ENCODE measurements around the gene ELP5.

ELP5 gene

GRCh38 chr17:7224661-7225111, 27.3 kb upstream of the ELP5 start:
- Histone ChIP-seq H3K27ac (no peak overlapping the region), H3K4me3 (ENCODE audit: low read depth, low read length) (no peak overlapping the region), H3K36me3 (replicated peaks) (peaks cover 65% of the 10 kb centered on the region), H3K27me3 (replicated peaks) (no peaks in the 10 kb centered on the region)
- in situ Hi-C loops (cut with HindIII; ENCODE audit: low pct_ligation_motif_present, low sequenced_read_pairs): no loop called here
- TF ChIP-seq CTCF (IDR thresholded peaks at IDR 0.05; ENCODE audit: low read depth, low read length, missing control alignments): no peak
- DNase-seq: no peak

- H3K27ac ChIP-seq: no peak overlapping the region
- no peaks in the 10 kb centered on the region for H3K27me3 ChIP-seq (replicated peaks)
- TF ChIP-seq CTCF (IDR thresholded peaks at IDR 0.05; ENCODE audit: low read depth, low read length, missing control alignments): no peak
- in situ Hi-C loops (cut with HindIII; ENCODE audit: low pct_ligation_motif_present, low sequenced_read_pairs): no loop called here
- DNase-seq: no peak
- peaks cover 69% of the 10 kb centered on the region for H3K36me3 ChIP-seq (replicated peaks)
- no peak overlapping the region for H3K4me3 ChIP-seq (ENCODE audit: low read depth, low read length)
These were observed 26.2 kb upstream of the ELP5 start for GRCh38 chr17:7225711-7226331.

- in situ Hi-C loops (cut with HindIII; ENCODE audit: low pct_ligation_motif_present, low sequenced_read_pairs): no loop called here
- H3K27me3 ChIP-seq (replicated peaks): no peaks in the 10 kb centered on the region
- no peak for DNase-seq
- no peak overlapping the region for H3K27ac ChIP-seq
- TF ChIP-seq CTCF (IDR thresholded peaks at IDR 0.05; ENCODE audit: low read depth, low read length, missing control alignments): no peak
- H3K36me3 ChIP-seq (replicated peaks): peaks cover 62% of the 10 kb centered on the region
- H3K4me3 ChIP-seq (ENCODE audit: low read depth, low read length): no peak overlapping the region
These were observed 25.0 kb upstream of the ELP5 start for GRCh38 chr17:7226721-7227710.

GRCh38 chr17:7228920-7229319, 23.1 kb upstream of the ELP5 start:
- no peak overlapping the region for H3K27ac ChIP-seq
- no peaks in the 10 kb centered on the region for H3K27me3 ChIP-seq (replicated peaks)
- H3K36me3 ChIP-seq (replicated peaks): peaks cover 43% of the 10 kb centered on the region
- H3K4me3 ChIP-seq (ENCODE audit: low read depth, low read length): no peak overlapping the region
- no peak for DNase-seq
- in situ Hi-C loops (cut with HindIII; ENCODE audit: low pct_ligation_motif_present, low sequenced_read_pairs): no loop called here
- no peak for TF ChIP-seq CTCF (IDR thresholded peaks at IDR 0.05; ENCODE audit: low read depth, low read length, missing control alignments)

GRCh38 chr17:7229504-7229903, 22.5 kb upstream of the ELP5 start:
- no peak for TF ChIP-seq CTCF (IDR thresholded peaks at IDR 0.05; ENCODE audit: low read depth, low read length, missing control alignments)
- Histone ChIP-seq H3K27me3 (replicated peaks) (no peaks in the 10 kb centered on the region), H3K27ac (no peak overlapping the region), H3K36me3 (replicated peaks) (peaks cover 40% of the 10 kb centered on the region), H3K4me3 (ENCODE audit: low read depth, low read length) (no peak overlapping the region)
- in situ Hi-C loops (cut with HindIII; ENCODE audit: low pct_ligation_motif_present, low sequenced_read_pairs): no loop called here
- no peak for DNase-seq

Data from brain microvascular endothelial cell (primary cell).